CD14-positive monocyte (primary cell): ENCODE results near the gene FAM50A. TPM values are rescaled to one million over a fixed set of nuclear protein-coding genes. Genes with fewer than 3 reads are reported as not detected.
A peak's percentile ranks its signal among the peaks of the same experiment; 100 is the strongest.

Experiments used
- DNase-seq, 3 donors: peaks; one replicate each; pipeline ENCODE4 v3.0.0-alpha.2; 2011 to 2022
- H2AFZ ChIP-seq: 2 replicates; pipeline ENCODE4 v1.6.0; 2012; ENCODE audit warnings: mild to moderate bottlenecking, low read depth, low read length, inconsistent platforms; ENCODE audit not compliant: insufficient read depth, poor library complexity, severe bottlenecking
- H3K27ac ChIP-seq, 2 donors: 1 replicate in 1 of 2; 2 replicates in 1 of 2; pipeline ENCODE4 v1.5.1; 2012 to 2013; ENCODE audit warnings: low read length in 2 of 2, control low read depth in 1 of 2, inconsistent platforms in 1 of 2, low read depth in 1 of 2, mild to moderate bottlenecking in 1 of 2
- H3K27me3 ChIP-seq, 2 donors: one replicate each; pipeline versions ENCODE4 v1.6.0 to v1.6.1; 2011 to 2013; ENCODE audit warnings: low read length in 2 of 2; ENCODE audit not compliant: control insufficient read depth in 2 of 2, insufficient read depth in 2 of 2
- H3K36me3 ChIP-seq, 2 donors: replicated peaks in 1 of 2; 1 replicate in 1 of 2; 2 replicates in 1 of 2; pipeline versions ENCODE4 v1.5.1 to v1.6.1; 2012 to 2013; ENCODE audit warnings: low read length in 2 of 2, control low read depth in 1 of 2, inconsistent platforms in 1 of 2, mild to moderate bottlenecking in 1 of 2; ENCODE audit not compliant: insufficient read depth in 2 of 2, control insufficient read depth in 1 of 2
- H3K4me1 ChIP-seq, 2 donors: 1 replicate in 1 of 2; 2 replicates in 1 of 2; pipeline versions ENCODE4 v1.5.1 to v1.6.1; 2012 to 2013; ENCODE audit warnings: low read length in 2 of 2, control low read depth in 1 of 2, inconsistent platforms in 1 of 2, mild to moderate bottlenecking in 1 of 2, moderate library complexity in 1 of 2; ENCODE audit not compliant: insufficient read depth in 2 of 2, control insufficient read depth in 1 of 2
- H3K4me2 ChIP-seq: replicated peaks from 2 replicates; pipeline ENCODE3; 2012; ENCODE audit warnings: low read length, moderate library complexity, mild to moderate bottlenecking; ENCODE audit not compliant: poor library complexity, severe bottlenecking; ENCODE audit errors: extremely low read depth
- H3K4me3 ChIP-seq, 3 experiments: fragments of 200-600 bp in 1 of 3; sonication (generic) in 1 of 3; replicated peaks in 1 of 3; 1 replicate in 2 of 3; 2 replicates in 1 of 3; pipeline ENCODE4 v1.5.1; 2011 to 2013; ENCODE audit warnings: low read length in 3 of 3, mild to moderate bottlenecking in 3 of 3, control low read depth in 2 of 3, low read depth in 2 of 3, inconsistent platforms in 1 of 3, moderate library complexity in 1 of 3
- H3K79me2 ChIP-seq: 2 replicates; pipeline ENCODE4 v1.6.0; 2012; ENCODE audit warnings: mild to moderate bottlenecking, control low read depth, inconsistent platforms, low read length, moderate library complexity; ENCODE audit not compliant: insufficient read depth
- H3K9ac ChIP-seq: 2 replicates; pipeline ENCODE4 v1.6.0; 2017; ENCODE audit warnings: low read length, mild to moderate bottlenecking; ENCODE audit not compliant: insufficient read depth, poor library complexity, severe bottlenecking
- H3K9me3 ChIP-seq, 2 donors: replicated peaks in 1 of 2; 1 replicate in 1 of 2; 2 replicates in 1 of 2; pipeline versions ENCODE4 v1.5.1 to v1.6.1; 2012 to 2013; ENCODE audit warnings: low read length in 2 of 2, control low read depth in 1 of 2; ENCODE audit not compliant: control insufficient read depth in 1 of 2, insufficient read depth in 1 of 2
- H4K20me1 ChIP-seq: 2 replicates; pipeline ENCODE4 v1.6.0; 2012; ENCODE audit warnings: mild to moderate bottlenecking, low read length, control low read depth, moderate library complexity; ENCODE audit not compliant: insufficient read depth
- H3K27ac Mint-ChIP-seq, 7 donors: one replicate each; pipeline ENCODE4 v1.8.0; 2020; ENCODE audit warnings: mild to moderate bottlenecking in 7 of 7, mixed read lengths in 7 of 7, moderate library complexity in 6 of 7, inconsistent platforms in 2 of 7
- H3K27me3 Mint-ChIP-seq, 3 donors: one replicate each; pipeline ENCODE4 v1.8.0; 2021 to 2022; ENCODE audit warnings: low read depth in 3 of 3, mild to moderate bottlenecking in 3 of 3, mixed read lengths in 3 of 3, moderate library complexity in 3 of 3, inconsistent platforms in 1 of 3
- H3K36me3 Mint-ChIP-seq, 2 donors: one replicate each; pipeline ENCODE4 v1.8.0; 2020; ENCODE audit warnings: mixed read lengths in 2 of 2, inconsistent platforms in 1 of 2, mild to moderate bottlenecking in 1 of 2
- H3K4me1 Mint-ChIP-seq: one replicate; pipeline ENCODE4 v1.8.0; 2020; ENCODE audit warnings: mild to moderate bottlenecking, mixed read lengths
- H3K4me3 Mint-ChIP-seq, 2 donors: one replicate each; pipeline ENCODE4 v1.8.0; 2020; ENCODE audit warnings: mild to moderate bottlenecking in 2 of 2, mixed read lengths in 2 of 2, moderate library complexity in 1 of 2
- H3K9me3 Mint-ChIP-seq, 7 donors: one replicate each; pipeline ENCODE4 v1.8.0; 2020 to 2022; ENCODE audit warnings: mixed read lengths in 7 of 7, mild to moderate bottlenecking in 6 of 7, moderate library complexity in 6 of 7, inconsistent platforms in 2 of 7
- WGBS: methylation state at CpG from one replicate; pipeline ENCODE4 v1.1.5; 2013; ENCODE audit warnings: missing lambda C conversion rate; ENCODE audit not compliant: insufficient coverage; 5-methylcytosine and 5-hydroxymethylcytosine counted together
- intact Hi-C, 2 donors: fragments of 100-400 bp; cut with micrococcal nuclease; formaldehyde crosslinking; loops; one replicate each; pipeline versions ENCODE4 v1.15.0 to v1.15.1; 2023
- polyA plus RNA-seq, 3 donors: library from polyadenylated mRNA; depleted of rRNA in 1 of 3; unstranded in 2 of 3; stranded (reverse) in 1 of 3; fragments of 300-500 nt in 2 of 3; fragments of >200 nt in 1 of 3; fragmentation: Illumina TruSeq in 2 of 3; gene quantifications; 1 replicate in 2 of 3; 2 replicates in 1 of 3; pipeline ENCODE4 v1.2.3, GENCODE V29; 2012 to 2021
- TF ChIP-seq, protein P1 (sequence below): fragments of 200-600 bp; IDR thresholded peaks from one replicate; pipeline ENCODE4 v1.8.0; 2022; ENCODE audit warnings: antibody characterized with exemption, mild to moderate bottlenecking

FAM50A gene
- polyA plus RNA-seq, 3 donors: 23.9 to 88.9 (median 46.4) TPM

DNA sequence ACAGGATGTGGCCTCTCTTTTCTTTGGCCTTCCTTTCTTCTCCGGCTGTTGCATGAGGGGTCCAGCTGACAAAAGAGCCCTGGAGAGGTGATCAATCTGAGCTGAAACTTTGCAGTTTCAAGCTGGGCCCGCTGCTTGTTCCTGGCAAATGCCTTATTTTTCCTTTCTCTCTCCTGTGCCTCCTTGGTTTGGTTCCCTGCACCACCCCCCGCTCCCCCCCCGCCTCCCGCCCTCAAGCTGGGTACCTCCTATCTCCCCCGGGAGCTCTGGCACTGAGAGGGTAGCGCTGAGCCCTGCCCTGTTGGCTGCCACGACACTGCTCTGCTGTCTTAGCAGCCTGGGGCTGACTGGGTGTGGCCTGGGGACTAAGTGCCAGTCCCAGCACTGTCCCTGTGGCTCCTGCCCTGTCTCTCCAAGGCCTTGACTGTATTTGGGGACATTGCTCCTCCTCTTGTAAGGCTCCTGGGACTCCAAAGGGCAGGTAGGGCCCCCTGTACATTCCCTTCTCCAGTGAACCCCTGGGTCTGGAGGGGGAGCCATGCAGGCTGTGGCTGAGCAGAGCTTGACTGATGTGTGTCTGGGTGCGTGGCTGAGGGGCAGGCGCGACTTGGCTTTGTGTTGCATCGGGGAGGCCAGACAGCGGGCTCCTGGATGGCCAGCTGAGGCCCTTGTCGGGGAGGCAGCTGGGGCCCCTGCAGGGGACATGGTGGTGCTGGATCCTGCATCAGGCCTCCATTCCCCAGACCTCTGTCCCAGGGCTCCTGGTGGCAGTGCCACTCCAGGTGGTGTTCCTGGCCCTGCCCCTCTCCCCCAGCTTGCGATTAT is 15.2 kb downstream of the FAM50A start:
- intact Hi-C loops: no loop called here
- TF ChIP-seq, protein P1, sequence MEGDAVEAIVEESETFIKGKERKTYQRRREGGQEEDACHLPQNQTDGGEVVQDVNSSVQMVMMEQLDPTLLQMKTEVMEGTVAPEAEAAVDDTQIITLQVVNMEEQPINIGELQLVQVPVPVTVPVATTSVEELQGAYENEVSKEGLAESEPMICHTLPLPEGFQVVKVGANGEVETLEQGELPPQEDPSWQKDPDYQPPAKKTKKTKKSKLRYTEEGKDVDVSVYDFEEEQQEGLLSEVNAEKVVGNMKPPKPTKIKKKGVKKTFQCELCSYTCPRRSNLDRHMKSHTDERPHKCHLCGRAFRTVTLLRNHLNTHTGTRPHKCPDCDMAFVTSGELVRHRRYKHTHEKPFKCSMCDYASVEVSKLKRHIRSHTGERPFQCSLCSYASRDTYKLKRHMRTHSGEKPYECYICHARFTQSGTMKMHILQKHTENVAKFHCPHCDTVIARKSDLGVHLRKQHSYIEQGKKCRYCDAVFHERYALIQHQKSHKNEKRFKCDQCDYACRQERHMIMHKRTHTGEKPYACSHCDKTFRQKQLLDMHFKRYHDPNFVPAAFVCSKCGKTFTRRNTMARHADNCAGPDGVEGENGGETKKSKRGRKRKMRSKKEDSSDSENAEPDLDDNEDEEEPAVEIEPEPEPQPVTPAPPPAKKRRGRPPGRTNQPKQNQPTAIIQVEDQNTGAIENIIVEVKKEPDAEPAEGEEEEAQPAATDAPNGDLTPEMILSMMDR: no peak
- Mint-ChIP-seq H3K36me3 (peaks cover 2 to 5% of the 10 kb centered on the region in 2 donors), H3K27ac (no peak overlapping the region), H3K4me3 (peak overlapping the region; percentile 61 to 79), H3K27me3 (peaks cover 11 to 29% (median 26%) of the 10 kb centered on the region in 3 donors), H3K4me1 (peaks cover 12% of the 10 kb centered on the region), H3K9me3 (peaks cover 0 to 16% (median 4%) of the 10 kb centered on the region in 7 donors)
- Histone ChIP-seq H3K9me3 (no peaks in the 10 kb centered on the region), H3K27me3 (peaks cover 0 to 12% of the 10 kb centered on the region in 2 donors), H3K9ac (no peak overlapping the region), H3K27ac (no peak overlapping the region), H3K4me1 (peaks cover 6% of the 10 kb centered on the region in 2 donors), H3K36me3 (no peaks in the 10 kb centered on the region), H3K79me2 (no peaks in the 10 kb centered on the region), H4K20me1 (no peaks in the 10 kb centered on the region), H3K4me3 (peak overlapping the region in 1 of 3 experiments; percentile 65), H2AFZ (peak overlapping the region; percentile 56), H3K4me2 (peak overlapping the region; percentile 67)
- DNase-seq: no peak
- WGBS: 100% methylated on average over 3 of the region's 15 CpGs

DNA sequence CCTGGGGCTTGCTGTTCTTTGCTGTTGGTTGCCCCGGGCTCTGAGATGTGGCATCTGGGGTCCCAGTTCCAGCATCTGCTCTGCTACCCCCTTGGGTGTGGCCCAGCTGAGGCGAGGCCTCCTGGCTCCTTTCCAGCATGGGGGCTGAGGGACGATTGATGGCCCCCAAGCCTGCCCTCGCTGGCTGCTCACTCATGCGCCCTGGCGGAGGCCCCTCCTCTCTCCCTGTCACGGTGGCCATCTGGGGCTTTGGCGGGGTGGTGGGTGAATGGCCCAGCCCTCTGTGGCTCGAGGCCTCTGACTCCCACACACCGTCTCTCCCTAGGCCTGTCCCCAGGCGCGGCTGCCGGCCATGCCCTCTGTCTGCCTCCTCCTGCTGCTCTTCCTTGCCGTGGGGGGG is 15.9 kb downstream of the FAM50A start:
- H3K27me3 Mint-ChIP-seq: peaks cover 11 to 29% (median 22%) of the 10 kb centered on the region in 3 donors
- peaks cover 12% of the 10 kb centered on the region for H3K4me1 Mint-ChIP-seq
- no peak overlapping the region for H3K27ac Mint-ChIP-seq
- 80% methylated on average over 1 of the region's 14 CpGs for WGBS
- intact Hi-C loops: no loop called here
- peaks cover 0 to 3% of the 10 kb centered on the region in 2 donors for H3K36me3 Mint-ChIP-seq
- Histone ChIP-seq H3K27ac (no peak overlapping the region), H3K9me3 (no peaks in the 10 kb centered on the region), H3K79me2 (no peaks in the 10 kb centered on the region), H2AFZ (no peak overlapping the region), H3K4me1 (peaks cover 6% of the 10 kb centered on the region in 2 donors), H3K4me2 (no peak overlapping the region), H3K4me3 (no peak overlapping the region), H4K20me1 (no peaks in the 10 kb centered on the region), H3K36me3 (no peaks in the 10 kb centered on the region), H3K9ac (no peak overlapping the region), H3K27me3 (peaks cover 0 to 12% of the 10 kb centered on the region in 2 donors)
- no peak overlapping the region for H3K4me3 Mint-ChIP-seq
- DNase-seq: no peak
- peaks cover 0 to 17% (median 4%) of the 10 kb centered on the region in 7 donors for H3K9me3 Mint-ChIP-seq
- TF ChIP-seq, protein P1: no peak
